VCaP (cell line): ENCODE results near the gene CXCL9.

Source experiments
- H3K27ac ChIP-seq: fragments of 450-650 bp; 2 replicates; pipeline ENCODE4 v1.5.1; 2017
- TF ChIP-seq, protein P1 (sequence below): fragments of 450-650 bp; conservative IDR thresholded peaks from 2 replicates; pipeline ENCODE4 v1.5.1; 2017; ENCODE audit warnings: mild to moderate bottlenecking, moderate library complexity

The CXCL9 gene

GRCh38 chr4:75997946-75998345 is 9.4 kb downstream of the CXCL9 start:
- TF ChIP-seq, protein P1, sequence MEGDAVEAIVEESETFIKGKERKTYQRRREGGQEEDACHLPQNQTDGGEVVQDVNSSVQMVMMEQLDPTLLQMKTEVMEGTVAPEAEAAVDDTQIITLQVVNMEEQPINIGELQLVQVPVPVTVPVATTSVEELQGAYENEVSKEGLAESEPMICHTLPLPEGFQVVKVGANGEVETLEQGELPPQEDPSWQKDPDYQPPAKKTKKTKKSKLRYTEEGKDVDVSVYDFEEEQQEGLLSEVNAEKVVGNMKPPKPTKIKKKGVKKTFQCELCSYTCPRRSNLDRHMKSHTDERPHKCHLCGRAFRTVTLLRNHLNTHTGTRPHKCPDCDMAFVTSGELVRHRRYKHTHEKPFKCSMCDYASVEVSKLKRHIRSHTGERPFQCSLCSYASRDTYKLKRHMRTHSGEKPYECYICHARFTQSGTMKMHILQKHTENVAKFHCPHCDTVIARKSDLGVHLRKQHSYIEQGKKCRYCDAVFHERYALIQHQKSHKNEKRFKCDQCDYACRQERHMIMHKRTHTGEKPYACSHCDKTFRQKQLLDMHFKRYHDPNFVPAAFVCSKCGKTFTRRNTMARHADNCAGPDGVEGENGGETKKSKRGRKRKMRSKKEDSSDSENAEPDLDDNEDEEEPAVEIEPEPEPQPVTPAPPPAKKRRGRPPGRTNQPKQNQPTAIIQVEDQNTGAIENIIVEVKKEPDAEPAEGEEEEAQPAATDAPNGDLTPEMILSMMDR, result no peak
- H3K27ac ChIP-seq, result no peak overlapping the region

DNA sequence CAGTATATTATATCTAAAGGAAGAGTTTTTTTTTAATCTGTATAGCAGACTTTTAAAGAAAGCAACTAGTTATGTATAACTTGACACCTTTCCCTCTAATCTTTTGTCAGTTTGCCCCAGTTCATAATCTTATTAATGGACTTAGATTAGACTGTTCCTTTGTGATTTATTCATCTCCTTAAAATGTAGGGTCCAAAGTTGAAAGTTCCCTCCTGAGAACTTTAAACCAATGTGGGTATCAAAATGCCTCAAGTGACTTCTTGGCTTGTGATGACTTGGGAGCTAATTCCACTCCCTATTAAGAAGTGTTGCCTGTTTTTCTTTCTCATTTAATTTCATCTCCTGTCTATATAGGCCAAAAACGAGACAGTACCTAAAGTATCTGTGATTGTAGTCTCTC is 10.2 kb downstream of the CXCL9 start:
- no peak overlapping the region; the same call in 1 of the 2 replicates for H3K27ac ChIP-seq
- TF ChIP-seq, protein P1, result no peak

DNA sequence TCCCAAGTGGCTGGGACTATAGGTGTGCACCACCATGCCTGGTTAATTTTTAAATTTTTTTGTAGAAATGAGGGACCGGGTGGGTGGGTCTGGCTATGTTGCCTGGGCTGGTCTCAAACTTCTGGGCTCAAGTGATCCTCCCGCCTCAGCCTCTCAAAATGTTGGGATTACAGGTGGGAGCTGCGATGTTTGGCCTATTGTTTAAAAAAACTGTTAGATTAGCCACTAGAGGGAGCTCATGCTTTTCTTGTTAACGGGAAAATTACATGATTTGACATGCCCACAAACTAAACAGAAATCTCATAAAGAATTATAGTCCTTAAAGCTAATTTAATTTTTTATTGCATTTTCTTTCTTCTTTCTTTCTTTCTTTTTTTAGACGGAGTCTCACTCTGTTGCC is 11.6 kb downstream of the CXCL9 start:
- TF ChIP-seq, protein P1, result peak; percentile 84

DNA sequence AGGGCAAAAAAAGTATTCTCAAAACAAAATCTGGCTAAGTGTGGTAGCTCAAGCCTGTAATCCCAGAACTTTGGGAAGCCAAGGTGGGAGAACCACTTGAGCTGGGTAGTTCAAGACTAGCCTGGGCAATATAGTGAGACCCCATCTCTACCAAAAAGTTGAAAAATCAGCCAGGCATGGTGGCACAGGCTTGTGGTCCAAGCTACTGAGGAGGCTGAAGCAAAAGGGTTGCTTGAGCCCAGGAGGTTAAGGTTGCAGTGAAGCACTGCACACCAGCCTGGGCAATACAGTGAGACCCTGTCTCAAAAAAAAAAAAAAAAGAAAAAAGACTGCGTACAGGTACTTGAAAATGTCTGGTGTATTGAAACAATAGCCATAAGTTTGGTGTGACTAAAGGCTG is 14.8 kb downstream of the CXCL9 start:
- TF ChIP-seq, protein P1, result no peak

More for the DNA sequence above, 11.6 kb downstream of the CXCL9 start:
- H3K27ac ChIP-seq, result peak overlapping the region; percentile 56

GRCh38 chr4:75989846-75990528 is 17.3 kb downstream of the CXCL9 start:
- TF ChIP-seq, protein P1, result no peak
- peak overlapping the region; percentile 81 for H3K27ac ChIP-seq

More for the DNA sequence above, 14.8 kb downstream of the CXCL9 start:
- no peak overlapping the region for H3K27ac ChIP-seq

DNA sequence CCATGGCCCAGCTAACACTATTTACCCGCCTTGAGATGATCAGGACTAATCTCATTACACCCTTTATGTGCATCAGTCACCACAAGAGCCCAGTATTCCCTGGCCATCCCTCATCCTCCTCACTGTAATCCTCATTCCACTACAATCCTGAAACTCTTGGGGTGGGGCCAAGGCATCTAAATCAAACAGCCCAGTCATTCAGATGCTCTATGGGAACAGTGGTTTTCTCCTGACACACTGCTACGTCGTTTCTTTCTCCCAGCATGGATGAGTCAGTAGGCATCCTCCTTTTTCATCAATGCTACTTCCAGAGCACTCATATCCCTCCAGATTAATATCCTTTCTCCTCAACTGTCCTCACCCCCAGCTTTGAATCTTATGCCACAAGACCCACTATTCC is 22.2 kb downstream of the CXCL9 start:
- TF ChIP-seq, protein P1, result no peak
- no peak overlapping the region for H3K27ac ChIP-seq

DNA sequence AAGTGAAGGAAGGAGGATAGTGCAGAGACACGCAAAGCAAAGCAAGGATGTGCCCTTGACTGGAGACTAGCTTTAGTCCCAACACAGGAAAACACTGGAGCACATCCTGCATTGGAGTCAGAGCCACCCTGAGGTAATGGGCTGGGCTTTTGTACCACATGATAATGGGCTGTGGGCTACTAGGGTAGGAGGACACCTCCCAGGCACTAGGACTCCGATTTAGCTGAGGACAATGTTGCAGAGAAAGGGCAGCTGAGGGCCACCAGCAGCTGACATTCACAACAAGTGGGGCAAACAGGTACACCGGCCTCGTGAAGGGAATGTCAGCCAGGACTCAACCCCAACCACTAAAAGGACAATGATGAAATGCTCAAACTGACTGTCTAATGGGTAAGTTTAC is 26.7 kb downstream of the CXCL9 start:
- H3K27ac ChIP-seq, result no peak overlapping the region
- TF ChIP-seq, protein P1, result no peak
